AG10803 (cell line): ENCODE data around the gene PRR23B.

Source experiments
- DNase-seq: peaks from one replicate; pipeline ENCODE4 v3.0.0; 2010; ENCODE audit warnings: low read depth
- H3K4me3 ChIP-seq: 2 replicates; pipeline ENCODE4 v1.5.1; 2011; ENCODE audit warnings: mild to moderate bottlenecking, low read length, control low read depth
- TF ChIP-seq, protein P1 (sequence below): conservative IDR thresholded peaks from 2 replicates; pipeline ENCODE4 v1.5.1; 2011; ENCODE audit warnings: mild to moderate bottlenecking, low read length, control low read depth, inconsistent platforms

The PRR23B gene

GRCh38 chr3:138972941-138973340 lies 47.8 kb downstream of the PRR23B start:
- H3K4me3 ChIP-seq, result no peak overlapping the region
- TF ChIP-seq, protein P1, sequence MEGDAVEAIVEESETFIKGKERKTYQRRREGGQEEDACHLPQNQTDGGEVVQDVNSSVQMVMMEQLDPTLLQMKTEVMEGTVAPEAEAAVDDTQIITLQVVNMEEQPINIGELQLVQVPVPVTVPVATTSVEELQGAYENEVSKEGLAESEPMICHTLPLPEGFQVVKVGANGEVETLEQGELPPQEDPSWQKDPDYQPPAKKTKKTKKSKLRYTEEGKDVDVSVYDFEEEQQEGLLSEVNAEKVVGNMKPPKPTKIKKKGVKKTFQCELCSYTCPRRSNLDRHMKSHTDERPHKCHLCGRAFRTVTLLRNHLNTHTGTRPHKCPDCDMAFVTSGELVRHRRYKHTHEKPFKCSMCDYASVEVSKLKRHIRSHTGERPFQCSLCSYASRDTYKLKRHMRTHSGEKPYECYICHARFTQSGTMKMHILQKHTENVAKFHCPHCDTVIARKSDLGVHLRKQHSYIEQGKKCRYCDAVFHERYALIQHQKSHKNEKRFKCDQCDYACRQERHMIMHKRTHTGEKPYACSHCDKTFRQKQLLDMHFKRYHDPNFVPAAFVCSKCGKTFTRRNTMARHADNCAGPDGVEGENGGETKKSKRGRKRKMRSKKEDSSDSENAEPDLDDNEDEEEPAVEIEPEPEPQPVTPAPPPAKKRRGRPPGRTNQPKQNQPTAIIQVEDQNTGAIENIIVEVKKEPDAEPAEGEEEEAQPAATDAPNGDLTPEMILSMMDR, result no peak
- DNase-seq, result no peak

- DNase-seq, result no peak
- H3K4me3 ChIP-seq, result no peak overlapping the region
- TF ChIP-seq, protein P1, result no peak
Measured at GRCh38 chr3:138971766-138972320, 48.9 kb downstream of the PRR23B start.
